WTC11 (cell line): ENCODE measurements around the gene SEPTIN8. TPM values are rescaled to one million over a fixed set of nuclear protein-coding genes. Genes with fewer than 3 reads are reported as not detected.

ENCODE experiments used
- ATAC-seq: fragments of 200-7000 bp; cut with Tn5 transposase; 2 replicates; pipeline ENCODE4 v1.10.0; 2021; ENCODE audit warnings: mild to moderate bottlenecking, moderate library complexity
- CTCF ChIA-PET: fragments of 300-600 bp; sonication (Branson Sonifier 250); formaldehyde crosslinking; loops from one replicate; lab custom pipeline; 2021; ENCODE audit warnings: antibody characterized with exemption; lab: Charles Lee
- POLR2A ChIA-PET: fragments of 350-600 bp; sonication (Branson Sonifier 250); formaldehyde crosslinking; loops from one replicate; lab custom pipeline; 2021; ENCODE audit warnings: antibody characterized with exemption; lab: Charles Lee
- DNase-seq: peaks from one replicate; pipeline ENCODE4 v3.0.0; 2021; ENCODE audit warnings: low spot score
- H3K27ac Mint-ChIP-seq: 2 replicates; pipeline ENCODE4 v1.8.0; 2021; ENCODE audit warnings: mixed read lengths
- H3K27me3 Mint-ChIP-seq: 2 replicates; pipeline ENCODE4 v1.8.0; 2021; ENCODE audit warnings: low read depth, mild to moderate bottlenecking, moderate library complexity, mixed read lengths
- H3K36me3 Mint-ChIP-seq: 2 replicates; pipeline ENCODE4 v1.8.0; 2021; ENCODE audit warnings: mixed read lengths
- H3K4me1 Mint-ChIP-seq: 2 replicates; pipeline ENCODE4 v1.8.0; 2022; ENCODE audit warnings: mixed read lengths
- H3K4me3 Mint-ChIP-seq: 2 replicates; pipeline ENCODE4 v1.8.0; 2021; ENCODE audit warnings: mild to moderate bottlenecking, moderate library complexity, mixed read lengths
- H3K9me3 Mint-ChIP-seq: 2 replicates; pipeline ENCODE4 v1.8.0; 2021; ENCODE audit warnings: mixed read lengths
- ATF2 ChIP-seq: sonication (generic); formaldehyde crosslinking; IDR thresholded peaks from 2 replicates; pipeline ENCODE4 v1.8.1; 2022; ENCODE audit warnings: low read depth, missing genetic modification reagents, borderline replicate concordance
- ATF3 ChIP-seq: sonication (generic); formaldehyde crosslinking; conservative IDR thresholded peaks from 2 replicates; pipeline ENCODE4 v1.8.1; 2022; ENCODE audit warnings: mild to moderate bottlenecking, missing genetic modification reagents
- CBFB ChIP-seq: sonication (generic); formaldehyde crosslinking; IDR thresholded peaks from 2 replicates; pipeline ENCODE4 v1.8.1; 2022; ENCODE audit warnings: mild to moderate bottlenecking, low read depth, missing genetic modification reagents
- ELF4 ChIP-seq: sonication (generic); formaldehyde crosslinking; IDR thresholded peaks from 2 replicates; pipeline ENCODE4 v1.8.1; 2022; ENCODE audit warnings: low read depth, mild to moderate bottlenecking, moderate library complexity, missing genetic modification reagents
- ETV6 ChIP-seq: sonication (generic); formaldehyde crosslinking; IDR thresholded peaks from 2 replicates; pipeline ENCODE4 v1.8.1; 2022; ENCODE audit warnings: mild to moderate bottlenecking, missing genetic modification reagents
- FOXJ3 ChIP-seq: sonication (generic); formaldehyde crosslinking; IDR thresholded peaks from 2 replicates; pipeline ENCODE4 v1.9.0; 2021; ENCODE audit warnings: missing genetic modification reagents, mild to moderate bottlenecking, borderline replicate concordance
- FOXK1 ChIP-seq: sonication (generic); formaldehyde crosslinking; IDR thresholded peaks from 2 replicates; pipeline ENCODE4 v1.8.0; 2022; ENCODE audit warnings: mild to moderate bottlenecking, moderate library complexity, missing genetic modification reagents
- GABPB1 ChIP-seq: sonication (generic); formaldehyde crosslinking; IDR thresholded peaks from 2 replicates; pipeline ENCODE4 v1.8.1; 2023; ENCODE audit warnings: mild to moderate bottlenecking, missing genetic modification reagents
- JUN ChIP-seq: sonication (generic); formaldehyde crosslinking; IDR thresholded peaks from 2 replicates; pipeline ENCODE4 v1.8.0; 2023; ENCODE audit warnings: mild to moderate bottlenecking, missing genetic modification reagents
- KAT7 ChIP-seq: sonication (generic); formaldehyde crosslinking; IDR thresholded peaks from 2 replicates; pipeline ENCODE4 v1.8.1; 2023; ENCODE audit warnings: missing genetic modification reagents, mild to moderate bottlenecking, borderline replicate concordance
- NFE2L1 ChIP-seq: sonication (generic); formaldehyde crosslinking; IDR thresholded peaks from 2 replicates; pipeline ENCODE4 v1.8.1; 2023; ENCODE audit warnings: missing genetic modification reagents
- OVOL2 ChIP-seq: fragments of 250-450 bp; sonication (Bioruptor Pico); IDR thresholded peaks from 2 replicates; pipeline ENCODE4 v1.9.0; 2021; ENCODE audit warnings: mild to moderate bottlenecking, borderline replicate concordance
- RORB ChIP-seq: fragments of 250-450 bp; sonication (Bioruptor Pico); IDR thresholded peaks from 2 replicates; pipeline ENCODE4 v1.9.0; 2021; ENCODE audit warnings: mild to moderate bottlenecking
- STAT6 ChIP-seq: sonication (generic); formaldehyde crosslinking; conservative IDR thresholded peaks from 2 replicates; pipeline ENCODE4 v1.8.1; 2023; ENCODE audit warnings: mild to moderate bottlenecking, low read depth, missing genetic modification reagents, moderate library complexity
- TEAD4 ChIP-seq: sonication (generic); formaldehyde crosslinking; IDR thresholded peaks from 2 replicates; pipeline ENCODE4 v1.8.0; 2022; ENCODE audit warnings: mild to moderate bottlenecking, missing genetic modification reagents
- ZMAT4 ChIP-seq: fragments of 250-450 bp; sonication (Bioruptor Pico); IDR thresholded peaks from 2 replicates; pipeline ENCODE4 v1.9.0; 2021; ENCODE audit warnings: mild to moderate bottlenecking
- ZNF219 ChIP-seq: sonication (generic); formaldehyde crosslinking; IDR thresholded peaks from 2 replicates; pipeline ENCODE4 v1.8.0; 2023; ENCODE audit warnings: missing genetic modification reagents, mild to moderate bottlenecking, borderline replicate concordance
- ZNF232 ChIP-seq: sonication (generic); formaldehyde crosslinking; IDR thresholded peaks from 2 replicates; pipeline ENCODE4 v1.8.0; 2022; ENCODE audit warnings: mild to moderate bottlenecking, missing genetic modification reagents
- ZNF281 ChIP-seq: sonication (generic); formaldehyde crosslinking; IDR thresholded peaks from 2 replicates; pipeline ENCODE4 v1.8.0; 2023; ENCODE audit warnings: mild to moderate bottlenecking, missing genetic modification reagents
- ZNF416 ChIP-seq: fragments of 250-450 bp; sonication (Bioruptor Pico); IDR thresholded peaks from 2 replicates; pipeline ENCODE4 v1.9.0; 2021; ENCODE audit warnings: mild to moderate bottlenecking, inconsistent platforms
- ZNF423 ChIP-seq: fragments of 250-450 bp; sonication (Bioruptor Pico); IDR thresholded peaks from 2 replicates; pipeline ENCODE4 v2.1.2; 2022; ENCODE audit warnings: mild to moderate bottlenecking, moderate library complexity
- ZNF671 ChIP-seq: fragments of 250-450 bp; sonication (Bioruptor Pico); IDR thresholded peaks from 2 replicates; pipeline ENCODE4 v1.8.0; 2021; ENCODE audit warnings: mild to moderate bottlenecking
- total RNA-seq: library from RNA; stranded (reverse); gene quantifications from 3 replicates; pipeline ENCODE4 v1.2.3, GENCODE V29; 2021
- TF ChIP-seq, protein P1 (sequence below): sonication (generic); formaldehyde crosslinking; IDR thresholded peaks from 2 replicates; pipeline ENCODE4 v1.8.0; 2022; ENCODE audit warnings: mild to moderate bottlenecking, missing genetic modification reagents
- TF ChIP-seq, protein P2 (sequence below): sonication (generic); formaldehyde crosslinking; IDR thresholded peaks from 2 replicates; pipeline ENCODE4 v1.8.0; 2022; ENCODE audit warnings: mild to moderate bottlenecking, missing genetic modification reagents

SEPTIN8 gene
- total RNA-seq, 1 experiment from 2014 or later, result 35.8 TPM

GRCh38 chr5:132766020-132766805 is 10.8 kb downstream of the SEPTIN8 start (continued):
- TF ChIP-seq ZNF416 (CRISPR knock-in tag) (no peak), ATF3 (CRISPR knock-in tag) (no peak), ZNF281 (CRISPR knock-in tag) (no peak), JUN (no peak), ZNF219 (CRISPR knock-in tag) (no peak), CBFB (CRISPR knock-in tag) (no peak)
- TF ChIP-seq, all 79 proteins: peak for 0

- Mint-ChIP-seq H3K27ac (no peak overlapping the region), H3K9me3 (no peaks in the 10 kb centered on the region), H3K4me3 (no peak overlapping the region), H3K27me3 (no peaks in the 10 kb centered on the region), H3K36me3 (0 out of 2 replicates have a peak, but pooled peaks cover 2% of the 10 kb centered on the region), H3K4me1 (no peaks in the 10 kb centered on the region)
- POLR2A ChIA-PET, result interaction anchor here (0.5 kb wide), 1 partner anchor 11 kb away, joined by 3 read pairs; no protein-coding TSS in a partner anchor
- ATAC-seq (no peak), DNase-seq (no peak)
- CTCF ChIA-PET, result interaction anchor here (0.9 to 1.0 kb wide), 2 partner anchors 10 to 18 kb away, joined by 3 to 4 read pairs; partner anchors contain the start of gene CCNI2
- no peak for TF ChIP-seq RORB
- no peak for TF ChIP-seq FOXJ3
- no peak for TF ChIP-seq FOXK1 (CRISPR knock-in tag)
- no peak for TF ChIP-seq STAT6 (CRISPR knock-in tag)
- no peak for TF ChIP-seq ZNF671 (CRISPR knock-in tag)
- TF ChIP-seq, protein P1, sequence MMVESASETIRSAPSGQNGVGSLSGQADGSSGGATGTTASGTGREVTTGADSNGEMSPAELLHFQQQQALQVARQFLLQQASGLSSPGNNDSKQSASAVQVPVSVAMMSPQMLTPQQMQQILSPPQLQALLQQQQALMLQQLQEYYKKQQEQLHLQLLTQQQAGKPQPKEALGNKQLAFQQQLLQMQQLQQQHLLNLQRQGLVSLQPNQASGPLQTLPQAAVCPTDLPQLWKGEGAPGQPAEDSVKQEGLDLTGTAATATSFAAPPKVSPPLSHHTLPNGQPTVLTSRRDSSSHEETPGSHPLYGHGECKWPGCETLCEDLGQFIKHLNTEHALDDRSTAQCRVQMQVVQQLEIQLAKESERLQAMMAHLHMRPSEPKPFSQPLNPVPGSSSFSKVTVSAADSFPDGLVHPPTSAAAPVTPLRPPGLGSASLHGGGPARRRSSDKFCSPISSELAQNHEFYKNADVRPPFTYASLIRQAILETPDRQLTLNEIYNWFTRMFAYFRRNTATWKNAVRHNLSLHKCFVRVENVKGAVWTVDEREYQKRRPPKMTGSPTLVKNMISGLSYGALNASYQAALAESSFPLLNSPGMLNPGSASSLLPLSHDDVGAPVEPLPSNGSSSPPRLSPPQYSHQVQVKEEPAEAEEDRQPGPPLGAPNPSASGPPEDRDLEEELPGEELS, result no peak
- no peak for TF ChIP-seq ZMAT4 (CRISPR knock-in tag)
- no peak for TF ChIP-seq ATF2 (CRISPR knock-in tag)
- no peak for TF ChIP-seq ATF3 (CRISPR knock-in tag)
- no peak for TF ChIP-seq GABPB1 (CRISPR knock-in tag)
- TF ChIP-seq TEAD4, result no peak
- no peak for TF ChIP-seq NFE2L1 (CRISPR knock-in tag)
- TF ChIP-seq ZNF232, result no peak
- TF ChIP-seq, protein P2, sequence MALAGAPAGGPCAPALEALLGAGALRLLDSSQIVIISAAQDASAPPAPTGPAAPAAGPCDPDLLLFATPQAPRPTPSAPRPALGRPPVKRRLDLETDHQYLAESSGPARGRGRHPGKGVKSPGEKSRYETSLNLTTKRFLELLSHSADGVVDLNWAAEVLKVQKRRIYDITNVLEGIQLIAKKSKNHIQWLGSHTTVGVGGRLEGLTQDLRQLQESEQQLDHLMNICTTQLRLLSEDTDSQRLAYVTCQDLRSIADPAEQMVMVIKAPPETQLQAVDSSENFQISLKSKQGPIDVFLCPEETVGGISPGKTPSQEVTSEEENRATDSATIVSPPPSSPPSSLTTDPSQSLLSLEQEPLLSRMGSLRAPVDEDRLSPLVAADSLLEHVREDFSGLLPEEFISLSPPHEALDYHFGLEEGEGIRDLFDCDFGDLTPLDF (CRISPR knock-in tag), result no peak
- TF ChIP-seq ZNF423, result no peak
- TF ChIP-seq OVOL2 (CRISPR knock-in tag), result no peak
- TF ChIP-seq ELF4 (CRISPR knock-in tag), result no peak
- no peak for TF ChIP-seq ETV6 (CRISPR knock-in tag)
- TF ChIP-seq KAT7 (CRISPR knock-in tag), result no peak
Observed at GRCh38 chr5:132765311-132766019, 11.6 kb downstream of the SEPTIN8 start.
